Pancreas (tissue), 10 donors: Measurements from ENCODE around the gene GRAMD1A. TPM values are rescaled to one million over a fixed set of nuclear protein-coding genes. Genes with fewer than 3 reads are reported as not detected.

Experiments
- ATAC-seq, 4 donors: fragments of 200-7000 bp; cut with Tn5 transposase; one replicate each; pipeline versions ENCODE4 v1.8.0 to v1.9.1; 2020; ENCODE audit warnings: mild to moderate bottlenecking in 4 of 4, moderate library complexity in 4 of 4
- DNase-seq, 6 donors: peaks; one replicate each; pipeline ENCODE4 v3.0.0-alpha.2; 2020
- FAIRE-seq: peaks from 2 replicates; lab custom pipeline; 2012; peaks lifted over from hg19 to GRCh38; lab: Jason Lieb, UNC
- H3K27ac ChIP-seq, 4 donors: fragments of 200-600 bp; sonication (generic); 1 replicate in 3 of 4; 2 replicates in 1 of 4; pipeline versions ENCODE4 v1.5.0 to v1.8.0; 2020
- H3K27me3 ChIP-seq, 4 donors: fragments of 200-600 bp; one replicate each; pipeline ENCODE4 v1.8.0; 2021
- H3K36me3 ChIP-seq, 3 donors: fragments of 200-600 bp; sonication (generic) in 1 of 3; one replicate each; pipeline versions ENCODE4 v1.5.0 to v1.8.0; 2020 to 2021
- H3K4me1 ChIP-seq, 3 donors: fragments of 200-600 bp; one replicate each; pipeline ENCODE4 v1.8.0; 2021
- H3K4me3 ChIP-seq, 4 donors: fragments of 200-600 bp; sonication (generic) in 2 of 4; one replicate each; pipeline versions ENCODE4 v1.5.0 to v1.8.0; 2020 to 2021
- H3K9me3 ChIP-seq, 4 donors: fragments of 200-600 bp; one replicate each; pipeline ENCODE4 v1.8.0; 2021
- WGBS, 2 donors: extraction: QIAGEN DNeasy Blood & Tissue Kit; methylation state at CpG; one replicate each; pipeline ENCODE4 v1.1.7; 2013; 5-methylcytosine and 5-hydroxymethylcytosine counted together
- intact Hi-C, 3 donors: fragments of 100-400 bp; cut with DNase I; formaldehyde crosslinking; loops; one replicate each; pipeline versions ENCODE4 v1.11.1 to v1.14.2; 2022
- polyA plus RNA-seq, 2 donors: library from polyadenylated mRNA; stranded (reverse); fragments of 200-250 nt; gene quantifications; one replicate each; pipeline ENCODE4 v1.2.3, GENCODE V29; 2013
- total RNA-seq, 6 donors: library from RNA; stranded (reverse); fragmentation: NEBNext Ultra II Directional in 4 of 6; extraction: Animal tissue kit (Norgen Biotek cat#: 25700) in 4 of 6; gene quantifications; one replicate each; pipeline versions ENCODE4 v1.2.1 to v1.2.4, GENCODE V29; 2021 to 2023
- TF ChIP-seq, protein P1 (sequence below), 4 donors: fragments of 200-600 bp; sonication (generic) in 3 of 4; IDR thresholded peaks; one replicate each; pipeline versions ENCODE4 v1.5.0 to v1.8.0; 2021; ENCODE audit warnings: antibody characterized with exemption in 4 of 4
- donor health status: healthy with polysubstance abuse.
- donor health status: DM: no; HTN: no; CAD: no; lungs with moderate emphysema.
- donor health status: DM: no; HTN: no; CAD: no.
- donor health status: control.
- donor health status: control.
- donor health status: Bipolar disorder and iron deficiency.
- donor health status: DM: yes; HTN: yes; CAD: no.
- donor health status: DM: no; HTN: no; CAD: no.
- donor health status: DM: no; HTN: no; CAD: no.
- donor health status: DM: yes; HTN: yes; CAD: no.

The GRAMD1A gene
- total and polyA plus RNA-seq, 8 donors: 47.3 to 137 (median 87.4) TPM

DNA sequence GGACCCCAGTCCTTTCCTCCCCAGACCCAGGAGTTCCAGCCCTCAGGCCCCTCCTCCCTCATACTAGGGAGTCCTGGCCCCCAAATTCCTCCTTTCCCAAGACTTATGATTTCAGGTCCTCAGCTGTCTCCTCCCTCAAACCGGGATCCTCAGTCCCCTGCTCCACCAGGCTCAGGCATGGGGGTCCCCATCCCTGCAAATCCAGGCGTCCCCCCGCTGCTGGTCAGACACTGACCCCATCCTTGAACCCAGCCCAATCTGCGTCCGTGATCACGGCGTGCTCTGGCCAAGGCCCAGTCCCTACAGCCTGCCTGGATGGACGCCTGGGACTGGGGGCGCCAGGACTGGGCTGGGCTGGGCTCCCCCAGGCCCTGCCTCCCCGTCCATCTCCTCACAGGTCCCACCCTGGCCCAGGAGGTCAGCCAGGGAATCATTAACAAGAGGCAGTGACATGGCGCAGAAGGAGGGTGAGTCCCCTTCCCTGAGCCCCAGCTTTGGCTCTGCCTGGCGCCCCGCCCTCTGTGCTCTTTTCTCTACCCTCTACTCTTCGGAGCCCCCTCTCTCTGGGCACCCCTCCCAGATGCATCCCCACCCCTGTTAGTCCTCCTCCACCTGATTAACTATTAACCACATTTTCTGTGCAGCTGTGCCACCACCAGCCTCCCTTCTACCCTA, 42.1 kb downstream of the GRAMD1A start:
- DNase-seq: peak in 5 of 6 donors; percentile 79 to 86 (median 85)
- peak overlapping the region; percentile 26 to 58 (median 39) for H3K4me3 ChIP-seq

DNA sequence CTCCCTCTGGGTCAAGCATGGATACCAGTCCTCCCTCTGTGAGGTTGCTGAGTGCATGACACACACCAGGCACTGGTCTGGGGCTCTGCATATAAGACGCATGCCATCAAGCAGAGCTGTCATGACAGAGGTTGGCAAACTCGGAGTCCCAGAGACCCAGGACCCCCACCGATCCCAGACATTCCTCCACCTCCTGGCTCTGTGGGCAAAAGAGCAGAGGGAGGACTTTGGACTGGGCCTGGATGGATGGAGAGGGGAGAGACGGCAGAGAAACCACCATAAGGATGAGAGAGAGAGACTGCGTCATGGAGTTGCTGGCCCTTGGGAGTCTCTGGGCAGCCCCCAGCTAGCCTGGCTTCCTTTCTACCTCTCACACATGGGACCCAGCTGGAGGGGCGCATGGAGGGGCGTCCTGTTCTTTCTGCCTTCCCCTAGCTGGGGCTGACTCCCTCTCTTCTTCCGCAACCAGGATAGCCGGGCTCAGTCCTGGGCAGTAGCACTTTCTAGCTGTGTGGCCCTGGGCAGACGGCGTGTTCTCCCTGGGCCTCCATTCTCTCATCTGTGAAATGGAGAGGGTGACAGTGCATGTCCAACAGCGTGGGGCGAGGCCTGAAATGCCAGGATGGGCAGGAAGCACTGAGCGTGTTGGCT, 43.0 kb downstream of the GRAMD1A start:
- H3K36me3 ChIP-seq: no peaks in the 10 kb centered on the region
- DNase-seq: no peak
- peaks cover 1 to 32% (median 8%) of the 10 kb centered on the region in 3 donors for H3K4me1 ChIP-seq
- H3K27ac ChIP-seq: peak overlapping the region; percentile 33 to 91 (median 73)
- no peak for FAIRE-seq
- no peaks in the 10 kb centered on the region for H3K9me3 ChIP-seq
- H3K27me3 ChIP-seq: no peaks in the 10 kb centered on the region
- TF ChIP-seq, protein P1, sequence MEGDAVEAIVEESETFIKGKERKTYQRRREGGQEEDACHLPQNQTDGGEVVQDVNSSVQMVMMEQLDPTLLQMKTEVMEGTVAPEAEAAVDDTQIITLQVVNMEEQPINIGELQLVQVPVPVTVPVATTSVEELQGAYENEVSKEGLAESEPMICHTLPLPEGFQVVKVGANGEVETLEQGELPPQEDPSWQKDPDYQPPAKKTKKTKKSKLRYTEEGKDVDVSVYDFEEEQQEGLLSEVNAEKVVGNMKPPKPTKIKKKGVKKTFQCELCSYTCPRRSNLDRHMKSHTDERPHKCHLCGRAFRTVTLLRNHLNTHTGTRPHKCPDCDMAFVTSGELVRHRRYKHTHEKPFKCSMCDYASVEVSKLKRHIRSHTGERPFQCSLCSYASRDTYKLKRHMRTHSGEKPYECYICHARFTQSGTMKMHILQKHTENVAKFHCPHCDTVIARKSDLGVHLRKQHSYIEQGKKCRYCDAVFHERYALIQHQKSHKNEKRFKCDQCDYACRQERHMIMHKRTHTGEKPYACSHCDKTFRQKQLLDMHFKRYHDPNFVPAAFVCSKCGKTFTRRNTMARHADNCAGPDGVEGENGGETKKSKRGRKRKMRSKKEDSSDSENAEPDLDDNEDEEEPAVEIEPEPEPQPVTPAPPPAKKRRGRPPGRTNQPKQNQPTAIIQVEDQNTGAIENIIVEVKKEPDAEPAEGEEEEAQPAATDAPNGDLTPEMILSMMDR (IDR thresholded peaks at IDR 0.05): no peak
- H3K4me3 ChIP-seq: peak overlapping the region; percentile 7 to 58 (median 39)
- 41 to 42% methylated on average over 14 of the region's 14 CpGs for WGBS, 2 donors
- no peak for ATAC-seq
- intact Hi-C loops: no loop called here

More for the DNA sequence above, 42.1 kb downstream of the GRAMD1A start:
- TF ChIP-seq, protein P1 (IDR thresholded peaks at IDR 0.05): no peak
- Histone ChIP-seq H3K9me3 (no peaks in the 10 kb centered on the region), H3K27me3 (no peaks in the 10 kb centered on the region), H3K4me1 (peaks cover 0 to 23% (median 8%) of the 10 kb centered on the region in 3 donors), H3K27ac (peak overlapping the region; percentile 57 to 91 (median 86)), H3K36me3 (no peaks in the 10 kb centered on the region)
- FAIRE-seq (no peak), ATAC-seq (peak; percentile 26 to 56 (median 41))
- intact Hi-C loops: no loop called here
- 24 to 25% methylated on average over 11 to 14 of the region's 14 CpGs for WGBS, 2 donors

DNA sequence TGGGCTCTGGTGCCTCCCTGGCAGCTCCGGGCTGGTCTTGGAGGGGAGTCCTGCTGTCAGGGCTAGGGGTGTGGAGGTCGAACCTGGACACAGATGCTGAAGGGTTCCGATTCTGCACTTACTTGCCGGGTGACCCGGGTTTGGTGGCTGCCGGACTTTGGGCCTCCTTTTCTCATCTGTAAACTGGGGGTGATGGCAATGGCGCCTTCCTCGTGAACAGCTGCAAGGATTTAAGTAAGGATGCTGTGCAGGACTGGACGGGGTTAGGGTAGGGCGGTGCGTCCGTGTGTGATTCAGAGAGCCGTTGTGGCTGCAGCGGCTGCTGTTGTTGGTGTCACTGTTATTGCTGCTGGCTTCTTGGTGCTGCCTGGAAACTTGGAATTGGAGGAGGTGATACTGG, 43.8 kb downstream of the GRAMD1A start:
- TF ChIP-seq, protein P1 (IDR thresholded peaks at IDR 0.05): no peak
- WGBS, 2 donors: 45 to 46% methylated on average over 14 of the region's 14 CpGs
- Histone ChIP-seq H3K4me1 (peaks cover 9 to 40% (median 13%) of the 10 kb centered on the region in 3 donors), H3K27me3 (no peaks in the 10 kb centered on the region), H3K27ac (peak overlapping the region in 3 of 4 donors; percentile 57 to 91 (median 89)), H3K4me3 (peak overlapping the region; percentile 3 to 58 (median 39)), H3K36me3 (no peaks in the 10 kb centered on the region), H3K9me3 (no peaks in the 10 kb centered on the region)
- FAIRE-seq (no peak), ATAC-seq (no peak), DNase-seq (peak in 2 of 6 donors; percentile 40 to 48)
- intact Hi-C loops: no loop called here

DNA sequence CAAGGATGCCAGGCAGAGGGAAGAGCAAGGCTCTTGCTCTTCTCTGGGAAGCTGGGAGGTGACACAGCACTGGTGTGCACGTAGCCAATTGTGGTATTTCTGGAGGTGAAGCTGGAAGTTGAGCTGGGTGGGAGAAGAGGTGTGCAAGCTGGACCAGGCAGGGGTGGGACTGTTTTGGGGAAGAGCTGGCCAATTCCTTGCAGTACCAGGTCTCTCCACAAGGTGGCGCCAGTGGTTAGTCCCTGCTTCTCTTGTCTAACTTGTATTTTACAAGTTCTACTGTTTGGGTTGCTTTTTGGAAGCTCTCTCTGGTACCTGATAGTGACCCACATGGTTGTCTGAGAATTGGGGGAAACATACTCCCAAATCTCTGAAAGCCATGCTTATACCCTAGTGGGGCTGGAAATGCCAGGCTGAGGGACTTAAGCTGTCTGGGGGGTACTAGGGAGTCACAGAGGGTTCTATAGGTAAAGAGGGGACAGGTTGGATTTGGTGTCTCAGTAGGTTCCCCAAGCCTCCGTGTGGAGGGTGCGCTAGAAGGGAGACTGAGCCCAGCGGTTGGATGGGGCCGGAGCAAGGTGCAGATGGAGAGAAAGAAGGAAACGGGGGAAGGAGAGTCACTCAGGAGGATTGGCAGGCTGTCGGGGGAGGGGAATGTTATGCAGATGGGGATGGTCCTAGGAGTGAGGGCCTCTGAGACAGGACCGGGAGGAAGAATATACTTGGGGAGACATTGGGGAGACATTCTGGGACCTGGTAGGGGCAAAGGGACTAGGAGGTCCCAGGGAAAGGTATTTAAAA, 44.4 kb downstream of the GRAMD1A start:
- Histone ChIP-seq H3K4me3 (peak overlapping the region; percentile 3 to 58 (median 39)), H3K27ac (no peak overlapping the region), H3K4me1 (peaks cover 12 to 44% (median 18%) of the 10 kb centered on the region in 3 donors), H3K27me3 (no peaks in the 10 kb centered on the region), H3K9me3 (no peaks in the 10 kb centered on the region), H3K36me3 (no peaks in the 10 kb centered on the region)
- DNase-seq (peak in 4 of 6 donors; percentile 53 to 89 (median 77)), ATAC-seq (no peak), FAIRE-seq (no peak)
- intact Hi-C loops: no loop called here
- WGBS, 2 donors: 45 to 56% methylated on average over 9 of the region's 9 CpGs
- TF ChIP-seq, protein P1 (IDR thresholded peaks at IDR 0.05): peak; percentile 96 to 99 (median 98)
